HCT116 (cell line): ENCODE results near the gene UBAC2. TPM values are rescaled to one million over a fixed set of nuclear protein-coding genes. Genes with fewer than 3 reads are reported as not detected.

ENCODE experiments used
- ATAC-seq: fragments of 200-7000 bp; cut with Tn5 transposase; 2 replicates; pipeline ENCODE4 v1.9.1; 2020; ENCODE audit warnings: mild to moderate bottlenecking, moderate library complexity
- BruUV-seq: library from RNA; stranded (reverse); fragments of 400-500 nt; replicated peaks from 2 replicates; lab custom pipeline; 2021; lab: Mats Ljungman, UMichigan
- CTCF ChIA-PET: fragments of 300-600 bp; sonication (Branson Sonifier 250); formaldehyde crosslinking; loops from one replicate; lab custom pipeline; 2021; ENCODE audit warnings: antibody characterized with exemption; lab: Charles Lee
- POLR2A ChIA-PET: fragments of 300-600, 350-600 bp; sonication (Branson Sonifier 250); formaldehyde crosslinking; loops from one replicate; lab custom pipeline; 2021; ENCODE audit warnings: antibody characterized with exemption; lab: Charles Lee
- RAD21 ChIA-PET, 2 experiments: fragments of 300-600 bp; sonication (Branson Sonifier 250); formaldehyde crosslinking; loops; one replicate each; lab custom pipeline; 2023; ENCODE audit warnings: low total read pairs in 2 of 2; ENCODE audit not compliant: uncharacterized antibody in 2 of 2, unreplicated experiment in 2 of 2, low non-redundant PET in 1 of 2; lab: Charles Lee
- DNase-seq: peaks from one replicate; pipeline ENCODE4 v3.0.0-alpha.2; 2010; ENCODE audit warnings: low read depth, low spot score
- H2AFZ ChIP-seq: fragments of 200-600 bp; shearing (Covaris generic), sonication (generic); 2 replicates; pipeline ENCODE4 v1.6.1; 2017; ENCODE audit warnings: low read depth, mixed run types, mixed read lengths, antibody characterized with exemption, low read length; ENCODE audit not compliant: poor library complexity, severe bottlenecking
- H3K27ac ChIP-seq: 2 replicates; pipeline ENCODE4 v1.5.1; 2012; ENCODE audit warnings: low read depth, low read length
- H3K27me3 ChIP-seq: fragments of 200-600 bp; sonication (generic); 2 replicates; pipeline ENCODE4 v1.6.1; 2016; ENCODE audit warnings: mixed run types, low read length, mixed read lengths; ENCODE audit not compliant: insufficient read depth
- H3K36me3 ChIP-seq, 2 experiments: fragments of 200-500 bp in 1 of 2; fragments of 200-600 bp in 1 of 2; sonication (Bioruptor generic) in 1 of 2; sonication (generic) in 1 of 2; 2 replicates each; pipeline versions ENCODE4 v1.5.1 to v1.6.1; 2014 to 2016; ENCODE audit warnings: low read length in 2 of 2, inconsistent platforms in 1 of 2, mixed read lengths in 1 of 2, mixed run types in 1 of 2; ENCODE audit not compliant: insufficient read depth in 2 of 2, control insufficient read depth in 1 of 2
- H3K4me1 ChIP-seq, 2 experiments: fragments of 200-600 bp in 1 of 2; sonication (generic) in 1 of 2; 2 replicates each; pipeline versions ENCODE4 v1.5.1 to v1.6.1; 2012 to 2017; ENCODE audit warnings: low read length in 2 of 2, inconsistent platforms in 1 of 2, mild to moderate bottlenecking in 1 of 2, mixed read lengths in 1 of 2, mixed run types in 1 of 2, moderate library complexity in 1 of 2; ENCODE audit not compliant: insufficient read depth in 2 of 2, control insufficient read depth in 1 of 2
- H3K4me2 ChIP-seq: fragments of 200-600 bp; sonication (generic); 2 replicates; pipeline ENCODE4 v1.6.1; 2017; ENCODE audit warnings: mixed run types, low read length, mixed read lengths
- H3K4me3 ChIP-seq, 2 experiments: fragments of 200-600 bp in 1 of 2; sonication (generic) in 1 of 2; replicated peaks in 1 of 2; 2 replicates each; pipeline ENCODE4 v1.5.1; 2011 to 2016; ENCODE audit warnings: low read length in 2 of 2, control low read depth in 1 of 2, low read depth in 1 of 2, mild to moderate bottlenecking in 1 of 2, mixed read lengths in 1 of 2, mixed run types in 1 of 2
- H3K79me2 ChIP-seq: fragments of 200-600 bp; sonication (generic); 2 replicates; pipeline ENCODE4 v1.6.1; 2017; ENCODE audit warnings: mild to moderate bottlenecking, mixed run types, low read length, moderate library complexity, mixed read lengths; ENCODE audit not compliant: insufficient read depth
- H3K9ac ChIP-seq: fragments of 200-600 bp; sonication (generic); 2 replicates; pipeline ENCODE4 v1.6.1; 2016; ENCODE audit warnings: low read length, mixed read lengths
- H3K9me2 ChIP-seq: fragments of 200-600 bp; sonication (generic), shearing (Covaris generic); 2 replicates; pipeline ENCODE4 v1.6.1; 2017; ENCODE audit warnings: mixed run types, mild to moderate bottlenecking, moderate library complexity; ENCODE audit not compliant: insufficient read depth
- H3K9me3 ChIP-seq, 2 experiments: fragments of 200-500 bp in 1 of 2; fragments of 200-600 bp in 1 of 2; sonication (Bioruptor generic) in 1 of 2; sonication (generic) in 1 of 2; 2 replicates each; pipeline ENCODE4 v1.6.1; 2014 to 2017; ENCODE audit warnings: low read length in 2 of 2, mixed read lengths in 2 of 2, inconsistent platforms in 1 of 2, low read depth in 1 of 2, mild to moderate bottlenecking in 1 of 2, mixed run types in 1 of 2, moderate library complexity in 1 of 2; ENCODE audit not compliant: control insufficient read depth in 1 of 2, insufficient read depth in 1 of 2
- H4K20me1 ChIP-seq: fragments of 200-600 bp; sonication (generic), shearing (Covaris generic); 2 replicates; pipeline ENCODE4 v1.6.1; 2017; ENCODE audit warnings: mixed run types, mild to moderate bottlenecking, moderate library complexity; ENCODE audit not compliant: insufficient read depth
- CBX3 ChIP-seq: IDR thresholded peaks from 2 replicates; pipeline ENCODE4 v1.6.1; 2012; ENCODE audit warnings: low read depth
- CEBPB ChIP-seq: IDR thresholded peaks from 2 replicates; pipeline ENCODE4 v1.6.1; 2012; ENCODE audit warnings: low read depth
- EZH2 ChIP-seq: fragments of 200-600 bp; sonication (generic); IDR thresholded peaks from 2 replicates; pipeline ENCODE4 v1.6.1; 2017; ENCODE audit warnings: antibody characterized with exemption, mixed run types
- JUND ChIP-seq: IDR thresholded peaks from 2 replicates; pipeline ENCODE4 v1.6.1; 2012
- SP1 ChIP-seq: IDR thresholded peaks from 2 replicates; pipeline ENCODE4 v1.6.1; 2012; ENCODE audit warnings: low read depth
- SRF ChIP-seq: IDR thresholded peaks from 2 replicates; pipeline ENCODE4 v1.6.1; 2012; ENCODE audit warnings: low read depth
- ZFX ChIP-seq: fragments of 450-650 bp; IDR thresholded peaks from 2 replicates; pipeline ENCODE4 v1.6.1; 2017
- ZNF274 ChIP-seq: fragments of 200-500 bp; sonication (Bioruptor generic); IDR thresholded peaks from 2 replicates; pipeline ENCODE4 v1.6.1; 2014; ENCODE audit warnings: mild to moderate bottlenecking, low read depth, low read length, inconsistent platforms
- intact Hi-C: fragments of 100-400 bp; cut with micrococcal nuclease; formaldehyde crosslinking; loops from 2 replicates; pipeline ENCODE4 v1.10.0; 2022
- total RNA-seq: library from RNA; stranded (reverse); gene quantifications from one replicate; pipeline ENCODE4 v1.2.1, GENCODE V29; 2021; ENCODE audit not compliant: unreplicated experiment
- TF ChIP-seq, protein P1 (sequence below): IDR thresholded peaks from 2 replicates; pipeline ENCODE4 v1.6.1; 2011; ENCODE audit warnings: mild to moderate bottlenecking, low read length, moderate library complexity; ENCODE audit not compliant: insufficient replicate concordance; ENCODE audit errors: extremely low read depth

Gene UBAC2
- total RNA-seq, 1 experiment from 2014 or later, result 67.4 TPM

DNA sequence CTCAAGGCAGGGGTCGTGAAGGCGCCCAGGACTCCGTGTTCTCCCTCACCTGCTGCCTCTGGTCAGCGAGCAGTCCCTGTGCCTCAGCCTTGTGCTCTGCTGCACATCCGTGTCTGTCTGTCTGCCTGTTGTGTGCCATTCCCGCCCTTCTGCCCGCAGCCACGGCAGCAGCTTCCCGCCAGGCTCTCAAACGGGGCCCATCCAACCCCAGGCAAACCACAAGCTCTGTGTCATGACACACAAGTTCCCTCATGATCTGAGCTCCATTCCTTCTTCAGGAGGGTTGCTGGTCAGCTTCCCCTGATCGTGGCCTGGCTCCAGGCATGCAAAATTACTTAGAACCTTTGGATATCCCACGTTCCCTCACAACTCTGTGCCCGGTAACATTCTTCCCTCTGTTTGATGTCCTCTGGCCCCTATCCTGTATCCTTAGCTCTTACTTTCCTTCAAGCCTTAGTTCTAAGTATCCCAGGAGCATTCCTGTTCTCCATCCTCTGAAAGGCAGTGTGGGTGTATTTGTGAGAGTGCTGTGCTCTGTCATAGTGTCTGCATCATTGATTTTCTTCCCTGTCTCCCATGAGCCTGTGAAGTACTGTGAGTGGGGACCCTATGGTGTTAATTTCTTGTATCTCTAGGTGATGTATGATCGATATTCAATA lies 103.3 kb downstream of the UBAC2 start:
- ATAC-seq, result no peak
- Histone ChIP-seq H3K9me2 (no peaks in the 10 kb centered on the region), H3K9ac (no peak overlapping the region), H3K4me1 (peaks cover 22 to 41% of the 10 kb centered on the region in 2 experiments), H2AFZ (no peak overlapping the region)
- RAD21 ChIA-PET, result no interaction called here
- TF ChIP-seq SRF (no peak), CBX3 (no peak), JUND (no peak), EZH2 (no peak), CEBPB (no peak), SP1 (no peak), ZNF274 (no peak), ZFX (no peak)
- TF ChIP-seq, protein P1, sequence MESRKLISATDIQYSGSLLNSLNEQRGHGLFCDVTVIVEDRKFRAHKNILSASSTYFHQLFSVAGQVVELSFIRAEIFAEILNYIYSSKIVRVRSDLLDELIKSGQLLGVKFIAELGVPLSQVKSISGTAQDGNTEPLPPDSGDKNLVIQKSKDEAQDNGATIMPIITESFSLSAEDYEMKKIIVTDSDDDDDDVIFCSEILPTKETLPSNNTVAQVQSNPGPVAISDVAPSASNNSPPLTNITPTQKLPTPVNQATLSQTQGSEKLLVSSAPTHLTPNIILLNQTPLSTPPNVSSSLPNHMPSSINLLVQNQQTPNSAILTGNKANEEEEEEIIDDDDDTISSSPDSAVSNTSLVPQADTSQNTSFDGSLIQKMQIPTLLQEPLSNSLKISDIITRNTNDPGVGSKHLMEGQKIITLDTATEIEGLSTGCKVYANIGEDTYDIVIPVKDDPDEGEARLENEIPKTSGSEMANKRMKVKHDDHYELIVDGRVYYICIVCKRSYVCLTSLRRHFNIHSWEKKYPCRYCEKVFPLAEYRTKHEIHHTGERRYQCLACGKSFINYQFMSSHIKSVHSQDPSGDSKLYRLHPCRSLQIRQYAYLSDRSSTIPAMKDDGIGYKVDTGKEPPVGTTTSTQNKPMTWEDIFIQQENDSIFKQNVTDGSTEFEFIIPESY, result no peak
- TF ChIP-seq, all 23 proteins: peak for 0
- Histone ChIP-seq H3K4me3 (no peak overlapping the region), H3K79me2 (peaks cover 11% of the 10 kb centered on the region; the same call in 1 of the 2 replicates), H3K9me3 (no peaks in the 10 kb centered on the region; a peak in 1 of 4 replicates), H3K36me3 (0 out of 4 replicates have a peak, but pooled peaks cover 0 to 6% of the 10 kb centered on the region in 2 experiments), H3K4me2 (no peak overlapping the region), H3K27ac (no peak overlapping the region), H3K27me3 (no peaks in the 10 kb centered on the region), H4K20me1 (no peaks in the 10 kb centered on the region)
- no peak for DNase-seq
- POLR2A ChIA-PET, result no interaction called here
- intact Hi-C loops, result no loop called here
- CTCF ChIA-PET, result no interaction called here
- BruUV-seq, result no TSS peak
